Endometrium (tissue), 2 donors: Measurements from ENCODE around the gene CCDC92.

Experiments
- FAIRE-seq: peaks from 2 replicates; lab custom pipeline; 2012; peaks lifted over from hg19 to GRCh38; lab: Jason Lieb, UNC
- donor health status: control.
- donor health status: control.

CCDC92 gene

GRCh38 chr12:124002021-124002644 is 29.5 kb upstream of the CCDC92 start:
- no peak for FAIRE-seq

GRCh38 chr12:124001343-124001742 is 28.7 kb upstream of the CCDC92 start:
- FAIRE-seq = no peak

- FAIRE-seq = no peak
These were observed 27.5 kb upstream of the CCDC92 start for GRCh38 chr12:124000111-124000510.

- no peak for FAIRE-seq
These were observed 26.3 kb upstream of the CCDC92 start for GRCh38 chr12:123998991-123999359.

GRCh38 chr12:123998344-123998990 is 25.8 kb upstream of the CCDC92 start:
- FAIRE-seq = no peak

GRCh38 chr12:123997908-123998307 is 25.3 kb upstream of the CCDC92 start:
- no peak for FAIRE-seq

- no peak for FAIRE-seq
These were observed 24.6 kb upstream of the CCDC92 start for GRCh38 chr12:123997033-123997822.

- FAIRE-seq = no peak
These were observed 23.9 kb upstream of the CCDC92 start for GRCh38 chr12:123996581-123996980.

GRCh38 chr12:123995023-123995748 is 22.6 kb upstream of the CCDC92 start:
- FAIRE-seq = no peak

GRCh38 chr12:123992118-123992825 is 19.6 kb upstream of the CCDC92 start:
- no peak for FAIRE-seq

GRCh38 chr12:123991372-123991951 is 18.8 kb upstream of the CCDC92 start:
- no peak for FAIRE-seq

- FAIRE-seq = no peak
These were observed 17.9 kb upstream of the CCDC92 start for GRCh38 chr12:123990511-123990910.

- no peak for FAIRE-seq
These were observed 17.1 kb upstream of the CCDC92 start for GRCh38 chr12:123989753-123990152.

- no peak for FAIRE-seq
These were observed 16.5 kb upstream of the CCDC92 start for GRCh38 chr12:123989168-123989567.

GRCh38 chr12:123987022-123987421 is 14.4 kb upstream of the CCDC92 start:
- FAIRE-seq = no peak

- FAIRE-seq = no peak
These were observed 13.8 kb upstream of the CCDC92 start for GRCh38 chr12:123986374-123986965.

- FAIRE-seq = no peak
These were observed 12.3 kb upstream of the CCDC92 start for GRCh38 chr12:123984903-123985302.

GRCh38 chr12:123983822-123984485 is 11.3 kb upstream of the CCDC92 start:
- FAIRE-seq = no peak

GRCh38 chr12:123982269-123982668 is 9.6 kb upstream of the CCDC92 start:
- no peak for FAIRE-seq

GRCh38 chr12:123979566-123979965 is 6.9 kb upstream of the CCDC92 start:
- FAIRE-seq = no peak
